Parathyroid adenoma (tissue), 2 donors: ENCODE results near the gene SERTAD3.

Experiments
- H2AFZ ChIP-seq: fragments of 300-600 bp; sonication (generic); one replicate; pipeline ENCODE4 v1.7.0; 2017; ENCODE audit warnings: antibody characterized with exemption, mild to moderate bottlenecking
- H3K27ac ChIP-seq: fragments of 300-600 bp; sonication (generic); one replicate; pipeline ENCODE4 v1.7.0; 2017
- H3K27me3 ChIP-seq: fragments of 300-600 bp; sonication (generic); one replicate; pipeline ENCODE4 v1.7.0; 2017; ENCODE audit warnings: low read length; ENCODE audit not compliant: control insufficient read depth, insufficient read depth
- H3K36me3 ChIP-seq: fragments of 300-600 bp; sonication (generic); one replicate; pipeline ENCODE4 v1.7.0; 2017; ENCODE audit warnings: low read length; ENCODE audit not compliant: control insufficient read depth, insufficient read depth
- H3K4me1 ChIP-seq: fragments of 300-600 bp; sonication (generic); one replicate; pipeline ENCODE4 v1.7.0; 2017; ENCODE audit warnings: control low read depth
- H3K4me2 ChIP-seq: fragments of 300-600 bp; sonication (generic); one replicate; pipeline ENCODE4 v1.7.0; 2017; ENCODE audit warnings: low read length
- H3K4me3 ChIP-seq: fragments of 300-600 bp; sonication (generic); one replicate; pipeline ENCODE4 v1.7.0; 2017; ENCODE audit warnings: low read depth, low read length
- H3K79me2 ChIP-seq: fragments of 300-600 bp; sonication (generic); one replicate; pipeline ENCODE4 v1.7.0; 2017; ENCODE audit warnings: control low read depth
- H3K9ac ChIP-seq: fragments of 300-600 bp; sonication (generic); one replicate; pipeline ENCODE4 v1.7.0; 2017; ENCODE audit warnings: mild to moderate bottlenecking
- H3K9me3 ChIP-seq: fragments of 300-600 bp; sonication (generic); one replicate; pipeline ENCODE4 v1.7.0; 2017; ENCODE audit warnings: low read length; ENCODE audit not compliant: control insufficient read depth
- TF ChIP-seq, protein P1 (sequence below): fragments of 300-600 bp; sonication (generic); IDR thresholded peaks from one replicate; pipeline ENCODE4 v1.7.0; 2017; ENCODE audit warnings: antibody characterized with exemption, mild to moderate bottlenecking
- donor health status: primary hyperparathyroidism.

SERTAD3 gene

DNA sequence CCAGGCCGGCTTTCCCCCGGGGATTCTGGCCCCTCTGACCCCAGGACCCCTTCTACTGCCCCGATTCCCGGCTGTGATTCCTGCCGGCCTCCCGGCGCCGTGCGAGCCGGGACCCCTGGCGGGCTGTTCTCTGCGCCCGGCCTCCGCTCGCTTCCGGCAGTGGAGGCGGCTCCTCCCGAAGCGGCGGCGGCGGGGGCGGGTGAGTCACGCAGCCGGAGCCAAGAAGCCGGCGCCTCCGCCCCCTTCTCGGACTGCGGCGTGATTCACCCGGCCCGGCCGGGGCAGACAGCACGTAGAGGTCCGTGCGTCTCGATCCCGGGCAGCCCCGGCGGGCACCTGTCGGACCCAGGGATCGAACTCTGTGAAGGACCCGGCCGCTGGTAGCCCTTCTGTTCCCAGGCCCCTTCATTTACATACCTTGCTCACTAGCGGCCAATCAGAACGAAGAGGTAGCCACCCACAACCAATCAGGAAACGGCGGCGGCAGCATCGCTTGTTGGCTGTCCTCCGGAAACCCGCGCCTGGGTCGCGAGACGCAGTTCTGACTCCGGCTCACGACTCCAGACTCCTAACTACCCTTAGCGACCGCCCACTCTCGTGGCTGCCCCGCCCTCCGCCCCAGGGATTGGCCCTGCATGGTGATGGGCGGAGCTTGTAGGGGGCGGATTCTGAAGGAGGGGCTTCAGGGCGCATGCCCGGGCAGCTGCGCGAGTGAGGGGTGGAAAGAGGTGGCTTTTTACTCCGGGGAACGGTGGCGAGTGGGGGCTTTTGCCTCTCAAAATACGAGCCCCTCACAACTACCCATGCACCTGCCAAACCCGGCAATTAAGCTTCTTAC is 18.5 kb downstream of the SERTAD3 start, which contains the start of gene SERTAD1:
SERTAD1 (minus strand) TSS at position 543 of the 838 bp plus-strand sequence. CDS start 2,446 bp downstream, outside the sequence.
- TF ChIP-seq, protein P1, sequence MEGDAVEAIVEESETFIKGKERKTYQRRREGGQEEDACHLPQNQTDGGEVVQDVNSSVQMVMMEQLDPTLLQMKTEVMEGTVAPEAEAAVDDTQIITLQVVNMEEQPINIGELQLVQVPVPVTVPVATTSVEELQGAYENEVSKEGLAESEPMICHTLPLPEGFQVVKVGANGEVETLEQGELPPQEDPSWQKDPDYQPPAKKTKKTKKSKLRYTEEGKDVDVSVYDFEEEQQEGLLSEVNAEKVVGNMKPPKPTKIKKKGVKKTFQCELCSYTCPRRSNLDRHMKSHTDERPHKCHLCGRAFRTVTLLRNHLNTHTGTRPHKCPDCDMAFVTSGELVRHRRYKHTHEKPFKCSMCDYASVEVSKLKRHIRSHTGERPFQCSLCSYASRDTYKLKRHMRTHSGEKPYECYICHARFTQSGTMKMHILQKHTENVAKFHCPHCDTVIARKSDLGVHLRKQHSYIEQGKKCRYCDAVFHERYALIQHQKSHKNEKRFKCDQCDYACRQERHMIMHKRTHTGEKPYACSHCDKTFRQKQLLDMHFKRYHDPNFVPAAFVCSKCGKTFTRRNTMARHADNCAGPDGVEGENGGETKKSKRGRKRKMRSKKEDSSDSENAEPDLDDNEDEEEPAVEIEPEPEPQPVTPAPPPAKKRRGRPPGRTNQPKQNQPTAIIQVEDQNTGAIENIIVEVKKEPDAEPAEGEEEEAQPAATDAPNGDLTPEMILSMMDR: peak; percentile 95
- peak within 1 kb of the TSS; percentile 99 for H3K9ac ChIP-seq
- peaks cover 10% of the 10 kb centered on the region for H3K4me1 ChIP-seq
- peak within 1 kb of the TSS; percentile 98 for H3K4me2 ChIP-seq
- H3K9me3 ChIP-seq: no peaks in the 10 kb centered on the region
- H3K79me2 ChIP-seq: peaks cover 8% of the 10 kb centered on the region
- H3K4me3 ChIP-seq: peak within 1 kb of the TSS; percentile 77
- no peaks in the 10 kb centered on the region for H3K36me3 ChIP-seq
- peak within 1 kb of the TSS; percentile 97 for H2AFZ ChIP-seq
- H3K27ac ChIP-seq: peak within 1 kb of the TSS; percentile 99
- no peaks in the 10 kb centered on the region for H3K27me3 ChIP-seq

DNA sequence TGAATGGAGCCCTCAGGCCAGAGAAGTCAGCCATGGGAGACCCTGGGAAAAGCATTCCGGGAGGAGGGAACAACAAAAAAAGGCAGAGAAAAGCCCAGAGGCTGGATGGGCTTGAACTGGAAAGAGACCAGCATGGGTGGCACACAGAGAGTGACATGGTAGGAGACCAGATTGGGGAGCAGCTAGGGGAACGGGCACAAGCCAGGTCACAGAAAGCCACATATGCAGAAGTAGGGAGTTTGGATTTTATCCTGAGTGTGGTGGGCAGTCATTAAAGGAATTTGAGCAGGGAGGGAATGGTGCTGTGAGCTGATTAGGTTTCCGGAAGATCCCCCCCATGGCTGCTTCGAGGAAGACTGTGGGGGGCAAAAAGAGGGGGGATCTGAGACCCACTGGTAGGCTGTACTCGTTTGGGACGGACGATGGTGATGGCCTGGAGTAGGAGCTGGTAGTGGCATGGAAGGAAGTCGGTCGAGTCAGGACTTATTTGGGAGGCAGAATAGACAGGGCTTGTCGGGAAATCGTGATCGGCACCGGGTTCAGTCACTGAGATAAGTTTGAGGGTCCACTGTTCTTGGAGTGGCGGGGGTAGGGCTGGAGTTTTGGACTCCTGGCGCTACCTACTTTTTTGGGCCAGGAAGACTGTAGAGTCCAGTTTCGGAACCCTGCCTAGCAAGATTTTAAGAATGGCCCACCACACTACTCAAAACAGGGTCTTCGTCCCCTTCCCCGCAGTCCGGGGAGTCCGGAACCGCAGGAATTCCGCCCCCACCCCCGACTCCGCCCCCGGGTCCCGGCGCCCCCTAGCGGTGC is 19.3 kb downstream of the SERTAD3 start:
- no peaks in the 10 kb centered on the region for H3K9me3 ChIP-seq
- H3K36me3 ChIP-seq: no peaks in the 10 kb centered on the region
- H3K27ac ChIP-seq: peak overlapping the region; percentile 99
- H3K79me2 ChIP-seq: peaks cover 8% of the 10 kb centered on the region
- H3K9ac ChIP-seq: peak overlapping the region; percentile 99
- TF ChIP-seq, protein P1: no peak
- H3K4me2 ChIP-seq: peak overlapping the region; percentile 98
- peak overlapping the region; percentile 97 for H2AFZ ChIP-seq
- no peaks in the 10 kb centered on the region for H3K27me3 ChIP-seq
- peak overlapping the region; percentile 77 for H3K4me3 ChIP-seq
- H3K4me1 ChIP-seq: peaks cover 10% of the 10 kb centered on the region

DNA sequence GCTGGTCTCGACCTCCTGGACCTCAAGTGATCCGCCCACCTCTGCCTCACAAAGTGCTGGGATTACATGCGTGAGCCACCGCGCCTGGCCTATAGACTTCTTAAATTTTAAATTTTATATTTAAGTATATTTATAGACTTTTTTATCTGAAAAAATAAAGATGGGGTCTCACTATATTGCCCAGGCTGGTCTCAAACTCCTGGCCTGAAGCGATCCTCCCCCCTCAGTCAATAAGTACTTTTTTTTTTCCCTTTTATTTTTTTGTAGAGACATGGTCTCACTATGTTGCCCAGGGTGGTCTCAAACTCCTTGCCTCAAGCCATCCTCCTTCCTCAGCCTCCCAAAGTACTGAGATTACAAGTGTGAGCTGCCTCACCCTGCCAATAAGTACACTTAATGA is 20.2 kb downstream of the SERTAD3 start:
- Histone ChIP-seq H2AFZ (no peak overlapping the region), H3K4me1 (peaks cover 10% of the 10 kb centered on the region), H3K9ac (no peak overlapping the region), H3K79me2 (peaks cover 8% of the 10 kb centered on the region), H3K9me3 (no peaks in the 10 kb centered on the region), H3K27ac (no peak overlapping the region), H3K4me2 (no peak overlapping the region), H3K27me3 (no peaks in the 10 kb centered on the region), H3K4me3 (no peak overlapping the region), H3K36me3 (no peaks in the 10 kb centered on the region)
- TF ChIP-seq, protein P1: no peak

DNA sequence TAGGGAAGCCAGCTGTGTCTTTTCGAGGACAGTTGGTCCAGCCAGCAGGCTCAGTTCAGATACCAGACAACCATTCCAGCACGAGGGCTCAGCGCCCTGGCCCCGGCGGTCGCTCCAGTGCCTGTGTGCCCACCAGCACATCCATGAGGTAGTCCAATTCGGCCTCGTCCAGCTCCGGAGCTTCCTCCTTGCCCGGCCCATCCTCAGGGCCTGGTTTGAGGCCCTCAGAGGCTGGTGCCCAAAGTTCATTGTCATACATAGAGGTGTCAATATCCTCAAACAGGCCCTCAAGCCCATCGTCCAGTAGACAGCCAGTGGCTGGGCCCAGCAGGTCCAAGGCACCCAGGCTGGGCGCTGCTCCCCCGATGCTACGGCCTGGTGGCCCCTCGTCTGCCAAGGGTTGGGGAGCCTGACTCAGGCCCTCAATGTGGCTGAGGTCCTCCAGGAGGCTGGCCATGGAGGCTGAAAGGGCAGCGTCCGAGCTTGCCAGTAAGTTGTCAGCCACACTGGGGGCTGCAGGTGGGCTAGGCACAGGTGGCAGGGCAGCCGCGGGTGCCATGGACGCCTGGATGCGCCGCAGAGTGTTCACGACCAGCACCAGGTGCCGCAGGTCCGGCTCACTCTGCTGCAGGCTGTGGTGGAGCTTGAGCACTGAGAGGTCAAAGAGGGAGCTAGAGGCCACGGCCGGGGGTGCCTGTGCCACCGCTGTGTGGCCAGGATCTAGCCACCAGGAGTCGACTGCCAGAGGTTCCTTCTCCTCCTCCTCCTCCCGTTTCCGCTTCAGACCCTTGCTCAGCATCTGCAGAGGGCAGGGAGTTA is 21.2 kb downstream of the SERTAD3 start:
- TF ChIP-seq, protein P1: no peak
- Histone ChIP-seq H3K4me1 (peaks cover 10% of the 10 kb centered on the region), H3K4me3 (no peak overlapping the region), H3K36me3 (no peaks in the 10 kb centered on the region), H3K79me2 (peaks cover 8% of the 10 kb centered on the region), H3K27ac (no peak overlapping the region), H2AFZ (no peak overlapping the region), H3K9me3 (no peaks in the 10 kb centered on the region), H3K27me3 (no peaks in the 10 kb centered on the region), H3K4me2 (no peak overlapping the region), H3K9ac (no peak overlapping the region)
